Mucosa of stomach (tissue), 1 donor: ENCODE results near the gene PLD2.

Experiments used
- H3K27me3 ChIP-seq: one replicate; pipeline ENCODE4 v1.7.0; 2013; ENCODE audit warnings: mild to moderate bottlenecking, low read length; ENCODE audit not compliant: control insufficient read depth, insufficient read depth
- H3K36me3 ChIP-seq: one replicate; pipeline ENCODE4 v1.7.0; 2013; ENCODE audit warnings: low read length; ENCODE audit not compliant: control insufficient read depth, insufficient read depth
- H3K4me1 ChIP-seq: one replicate; pipeline ENCODE4 v1.7.0; 2013; ENCODE audit warnings: mild to moderate bottlenecking, low read length; ENCODE audit not compliant: control insufficient read depth, insufficient read depth
- H3K4me3 ChIP-seq: one replicate; pipeline ENCODE4 v1.7.0; 2013; ENCODE audit warnings: low read length
- H3K9ac ChIP-seq: one replicate; pipeline ENCODE4 v1.7.0; 2013; ENCODE audit warnings: mild to moderate bottlenecking, low read length, moderate library complexity
- H3K9me3 ChIP-seq: one replicate; pipeline ENCODE4 v1.7.0; 2013; ENCODE audit warnings: mild to moderate bottlenecking, low read length, moderate library complexity; ENCODE audit not compliant: control insufficient read depth
- donor health status: Pancreatic carcinoma.

The PLD2 gene

GRCh38 chr17:4800462-4801196 lies 6.3 kb upstream of the PLD2 start:
- peaks cover 8% of the 10 kb centered on the region for H3K4me1 ChIP-seq
- no peaks in the 10 kb centered on the region for H3K27me3 ChIP-seq
- no peaks in the 10 kb centered on the region for H3K36me3 ChIP-seq
- no peak overlapping the region for H3K4me3 ChIP-seq
- H3K9ac ChIP-seq: no peak overlapping the region
- no peaks in the 10 kb centered on the region for H3K9me3 ChIP-seq

GRCh38 chr17:4802228-4802627 lies 4.7 kb upstream of the PLD2 start, which contains the start of gene C17orf114:
TSS of gene C17orf114 (minus strand) at chr17:4802328.
- Histone ChIP-seq H3K27me3 (no peaks in the 10 kb centered on the region), H3K4me3 (no peak within 1 kb of the TSS), H3K9ac (no peak within 1 kb of the TSS), H3K4me1 (peaks cover under 1% of the 10 kb centered on the region), H3K36me3 (no peaks in the 10 kb centered on the region), H3K9me3 (no peaks in the 10 kb centered on the region)

GRCh38 chr17:4806456-4806776 lies 536 bp upstream of the PLD2 start:
- H3K4me3 ChIP-seq: no peak overlapping the region
- H3K27me3 ChIP-seq: no peaks in the 10 kb centered on the region
- no peaks in the 10 kb centered on the region for H3K9me3 ChIP-seq
- H3K4me1 ChIP-seq: peaks cover 9% of the 10 kb centered on the region
- no peaks in the 10 kb centered on the region for H3K36me3 ChIP-seq
- H3K9ac ChIP-seq: peak overlapping the region; percentile 39

GRCh38 chr17:4807605-4808377 lies 839 bp downstream of the PLD2 start:
- H3K4me3 ChIP-seq: no peak overlapping the region
- H3K4me1 ChIP-seq: peaks cover 9% of the 10 kb centered on the region
- peak overlapping the region; percentile 47 for H3K9ac ChIP-seq
- H3K9me3 ChIP-seq: no peaks in the 10 kb centered on the region
- no peaks in the 10 kb centered on the region for H3K36me3 ChIP-seq
- no peaks in the 10 kb centered on the region for H3K27me3 ChIP-seq

- Histone ChIP-seq H3K9ac (no peak overlapping the region), H3K4me3 (no peak overlapping the region), H3K4me1 (peaks cover 9% of the 10 kb centered on the region), H3K9me3 (no peaks in the 10 kb centered on the region), H3K36me3 (no peaks in the 10 kb centered on the region), H3K27me3 (no peaks in the 10 kb centered on the region)
Measured at GRCh38 chr17:4808378-4808767, 1.4 kb downstream of the PLD2 start.

GRCh38 chr17:4810696-4811290 lies 3.8 kb downstream of the PLD2 start:
- Histone ChIP-seq H3K27me3 (no peaks in the 10 kb centered on the region), H3K4me3 (no peak overlapping the region), H3K4me1 (peaks cover 9% of the 10 kb centered on the region), H3K9ac (no peak overlapping the region), H3K36me3 (no peaks in the 10 kb centered on the region), H3K9me3 (no peaks in the 10 kb centered on the region)

GRCh38 chr17:4811471-4811870 lies 4.5 kb downstream of the PLD2 start:
- Histone ChIP-seq H3K9ac (no peak overlapping the region), H3K4me3 (no peak overlapping the region), H3K9me3 (no peaks in the 10 kb centered on the region), H3K36me3 (no peaks in the 10 kb centered on the region), H3K27me3 (no peaks in the 10 kb centered on the region), H3K4me1 (peaks cover 9% of the 10 kb centered on the region)

- H3K4me3 ChIP-seq: no peak overlapping the region
- peaks cover 8% of the 10 kb centered on the region for H3K4me1 ChIP-seq
- no peaks in the 10 kb centered on the region for H3K9me3 ChIP-seq
- H3K27me3 ChIP-seq: no peaks in the 10 kb centered on the region
- no peaks in the 10 kb centered on the region for H3K36me3 ChIP-seq
- no peak overlapping the region for H3K9ac ChIP-seq
Measured at GRCh38 chr17:4812690-4813089, 5.7 kb downstream of the PLD2 start.

- Histone ChIP-seq H3K4me1 (no peaks in the 10 kb centered on the region), H3K27me3 (no peaks in the 10 kb centered on the region), H3K9ac (no peak overlapping the region), H3K4me3 (no peak overlapping the region), H3K36me3 (no peaks in the 10 kb centered on the region), H3K9me3 (no peaks in the 10 kb centered on the region)
Measured at GRCh38 chr17:4815043-4815675, 8.2 kb downstream of the PLD2 start.

- Histone ChIP-seq H3K9ac (no peak overlapping the region), H3K36me3 (no peaks in the 10 kb centered on the region), H3K4me1 (no peaks in the 10 kb centered on the region), H3K4me3 (no peak overlapping the region), H3K9me3 (no peaks in the 10 kb centered on the region), H3K27me3 (no peaks in the 10 kb centered on the region)
Measured at GRCh38 chr17:4816826-4817225, 9.9 kb downstream of the PLD2 start.

- Histone ChIP-seq H3K27me3 (no peaks in the 10 kb centered on the region), H3K36me3 (no peaks in the 10 kb centered on the region), H3K4me3 (no peak overlapping the region), H3K4me1 (peaks cover 5% of the 10 kb centered on the region), H3K9me3 (no peaks in the 10 kb centered on the region), H3K9ac (no peak overlapping the region)
Measured at GRCh38 chr17:4818276-4818675, 11.3 kb downstream of the PLD2 start.

GRCh38 chr17:4822835-4823234 lies 15.9 kb downstream of the PLD2 start:
- Histone ChIP-seq H3K9me3 (no peaks in the 10 kb centered on the region), H3K36me3 (no peaks in the 10 kb centered on the region)

More at GRCh38 chr17:4822835-4823234, 15.9 kb downstream of the PLD2 start:
- Histone ChIP-seq H3K9ac (no peak overlapping the region), H3K4me3 (no peak overlapping the region), H3K27me3 (no peaks in the 10 kb centered on the region), H3K4me1 (peaks cover 9% of the 10 kb centered on the region)
